ENCODE results near the gene TMX2. TPM values are rescaled to one million over a fixed set of nuclear protein-coding genes. Genes with fewer than 3 reads are reported as not detected.

TMX2 gene
- polyA plus RNA-seq, 1 donor (not counting 4 experiments of a cell fraction or from before 2014, with no cell fraction given), result 92.8 TPM

DNA sequence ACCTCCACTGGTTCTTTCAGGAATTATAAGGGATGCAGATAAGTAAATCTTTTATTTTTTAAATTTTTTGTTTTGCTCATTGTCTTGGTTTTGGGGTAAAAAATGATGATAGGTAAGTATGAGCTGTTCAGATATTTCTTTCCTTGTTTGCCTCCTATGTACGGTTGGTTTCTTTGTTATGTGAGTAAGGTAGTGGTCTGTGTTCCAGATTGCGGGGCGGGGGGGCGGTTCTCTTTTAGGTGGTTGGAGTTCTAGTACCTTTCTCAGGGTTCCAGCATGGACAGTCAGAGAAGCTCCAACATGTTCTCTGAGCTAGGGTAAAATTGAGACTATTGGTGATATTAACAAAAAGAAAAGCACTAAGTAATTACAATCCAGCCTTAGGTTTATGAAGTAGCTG lies 51.6 kb downstream of the TMX2 start:
- dilution Hi-C loops (cut with MboI; ENCODE audit: extremely low pct_ligation_motif_present, low sequenced_read_pairs), result no loop called here
- peak overlapping the region; percentile 100 for H3K27ac ChIP-seq (ENCODE audit: control insufficient read depth, insufficient read depth, low read length)
- FAIRE-seq, result no peak

DNA sequence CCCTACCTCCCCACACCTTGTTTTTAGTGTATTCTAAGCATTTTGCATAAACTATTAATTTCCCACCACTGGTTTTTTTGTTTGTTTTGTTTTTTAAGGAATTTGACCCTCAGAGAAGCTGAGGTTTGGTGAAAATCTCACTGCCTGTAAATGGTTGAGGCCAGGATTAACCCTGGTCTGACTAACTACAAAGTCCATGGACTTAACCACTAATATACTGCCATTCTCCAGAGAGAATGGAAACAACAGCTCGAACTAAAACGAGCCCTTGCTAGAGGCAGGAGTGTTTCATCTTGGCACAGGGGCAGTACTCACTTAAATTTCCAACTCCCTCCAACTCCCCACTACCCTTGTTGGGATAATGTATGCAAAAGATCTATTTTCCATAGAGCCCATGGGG lies 52.2 kb downstream of the TMX2 start:
- H3K4me1 ChIP-seq (ENCODE audit: control insufficient read depth, extremely low read depth, insufficient read depth, low read length), result peaks cover 29% of the 10 kb centered on the region
- peak overlapping the region; percentile 100 for H3K27ac ChIP-seq (ENCODE audit: control insufficient read depth, insufficient read depth, low read length)
- H3K79me2 ChIP-seq (ENCODE audit: control insufficient read depth, insufficient read depth, low read length), result peaks cover 76% of the 10 kb centered on the region
- H3K9me3 ChIP-seq (ENCODE audit: control insufficient read depth, low read depth, low read length), result no peaks in the 10 kb centered on the region
- H3K4me3 ChIP-seq (ENCODE audit: control insufficient read depth in 2 of 3, extremely low read depth in 1 of 3, insufficient read depth in 2 of 3, low read depth in 1 of 3, low read length in 3 of 3), result peak overlapping the region; percentile 63 to 100 (median 99)
- no peak overlapping the region for H2AFZ ChIP-seq (ENCODE audit: control insufficient read depth, low read length)
- H3K9ac ChIP-seq (ENCODE audit: control insufficient read depth, extremely low read depth, insufficient read depth, low read length), result peak overlapping the region; percentile 99
- DNase-seq (ENCODE audit: low read depth, low spot score), result no peak
- no peaks in the 10 kb centered on the region for H3K27me3 ChIP-seq (ENCODE audit: control insufficient read depth, extremely low read depth, insufficient read depth, low read length)
- peak overlapping the region; percentile 74 for H3K4me2 ChIP-seq (ENCODE audit: control insufficient read depth, extremely low read depth, insufficient read depth, low read depth, low read length)
- dilution Hi-C loops (cut with MboI; ENCODE audit: extremely low pct_ligation_motif_present, low sequenced_read_pairs), result no loop called here
- FAIRE-seq, result no peak
- peaks cover 25% of the 10 kb centered on the region for H4K20me1 ChIP-seq (ENCODE audit: control insufficient read depth, extremely low read depth, insufficient read depth, low read length)
- no peaks in the 10 kb centered on the region for H3K9me1 ChIP-seq (ENCODE audit: control insufficient read depth, extremely low read depth, insufficient read depth, low read length)
- peaks cover 0 to 3% of the 10 kb centered on the region in 2 experiments for H3K36me3 ChIP-seq (ENCODE audit: control insufficient read depth in 2 of 2, extremely low read depth in 1 of 2, insufficient read depth in 2 of 2, low read length in 2 of 2)
- no peak for TF ChIP-seq EZH2 (IDR thresholded peaks at IDR 0.05; ENCODE audit: low read length)
- TF ChIP-seq, protein P1, sequence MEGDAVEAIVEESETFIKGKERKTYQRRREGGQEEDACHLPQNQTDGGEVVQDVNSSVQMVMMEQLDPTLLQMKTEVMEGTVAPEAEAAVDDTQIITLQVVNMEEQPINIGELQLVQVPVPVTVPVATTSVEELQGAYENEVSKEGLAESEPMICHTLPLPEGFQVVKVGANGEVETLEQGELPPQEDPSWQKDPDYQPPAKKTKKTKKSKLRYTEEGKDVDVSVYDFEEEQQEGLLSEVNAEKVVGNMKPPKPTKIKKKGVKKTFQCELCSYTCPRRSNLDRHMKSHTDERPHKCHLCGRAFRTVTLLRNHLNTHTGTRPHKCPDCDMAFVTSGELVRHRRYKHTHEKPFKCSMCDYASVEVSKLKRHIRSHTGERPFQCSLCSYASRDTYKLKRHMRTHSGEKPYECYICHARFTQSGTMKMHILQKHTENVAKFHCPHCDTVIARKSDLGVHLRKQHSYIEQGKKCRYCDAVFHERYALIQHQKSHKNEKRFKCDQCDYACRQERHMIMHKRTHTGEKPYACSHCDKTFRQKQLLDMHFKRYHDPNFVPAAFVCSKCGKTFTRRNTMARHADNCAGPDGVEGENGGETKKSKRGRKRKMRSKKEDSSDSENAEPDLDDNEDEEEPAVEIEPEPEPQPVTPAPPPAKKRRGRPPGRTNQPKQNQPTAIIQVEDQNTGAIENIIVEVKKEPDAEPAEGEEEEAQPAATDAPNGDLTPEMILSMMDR (optimal IDR thresholded peaks at IDR 0.05 in 1 of 3, IDR thresholded peaks at IDR 0.05 in 1 of 3, conservative IDR thresholded peaks at IDR 0.05 in 1 of 3; ENCODE audit: extremely low read depth in 1 of 3, insufficient read depth in 2 of 3, low read length in 3 of 3), result no peak

More for the DNA sequence above, 51.6 kb downstream of the TMX2 start:
- peak overlapping the region; percentile 74 for H3K4me2 ChIP-seq (ENCODE audit: control insufficient read depth, extremely low read depth, insufficient read depth, low read depth, low read length)
- no peak for TF ChIP-seq EZH2 (IDR thresholded peaks at IDR 0.05; ENCODE audit: low read length)
- TF ChIP-seq, protein P1 (optimal IDR thresholded peaks at IDR 0.05 in 1 of 3, IDR thresholded peaks at IDR 0.05 in 1 of 3, conservative IDR thresholded peaks at IDR 0.05 in 1 of 3; ENCODE audit: extremely low read depth in 1 of 3, insufficient read depth in 2 of 3, low read length in 3 of 3), result no peak
- H3K4me3 ChIP-seq (ENCODE audit: control insufficient read depth in 2 of 3, extremely low read depth in 1 of 3, insufficient read depth in 2 of 3, low read depth in 1 of 3, low read length in 3 of 3), result peak overlapping the region; percentile 63 to 100 (median 99)
- H3K79me2 ChIP-seq (ENCODE audit: control insufficient read depth, insufficient read depth, low read length), result peaks cover 71% of the 10 kb centered on the region
- no peak for DNase-seq (ENCODE audit: low read depth, low spot score)
- H2AFZ ChIP-seq (ENCODE audit: control insufficient read depth, low read length), result no peak overlapping the region
- H3K36me3 ChIP-seq (ENCODE audit: control insufficient read depth in 2 of 2, extremely low read depth in 1 of 2, insufficient read depth in 2 of 2, low read length in 2 of 2), result peaks cover 0 to 3% of the 10 kb centered on the region in 2 experiments
- H3K27me3 ChIP-seq (ENCODE audit: control insufficient read depth, extremely low read depth, insufficient read depth, low read length), result no peaks in the 10 kb centered on the region
- H3K9me1 ChIP-seq (ENCODE audit: control insufficient read depth, extremely low read depth, insufficient read depth, low read length), result no peaks in the 10 kb centered on the region
- H3K4me1 ChIP-seq (ENCODE audit: control insufficient read depth, extremely low read depth, insufficient read depth, low read length), result peaks cover 29% of the 10 kb centered on the region
- peak overlapping the region; percentile 99 for H3K9ac ChIP-seq (ENCODE audit: control insufficient read depth, extremely low read depth, insufficient read depth, low read length)
- H3K9me3 ChIP-seq (ENCODE audit: control insufficient read depth, low read depth, low read length), result no peaks in the 10 kb centered on the region
- peaks cover 25% of the 10 kb centered on the region for H4K20me1 ChIP-seq (ENCODE audit: control insufficient read depth, extremely low read depth, insufficient read depth, low read length)

Data from keratinocyte (primary cell).